Mesodermal cell (in vitro differentiated cells): ENCODE measurements around the gene AGTRAP.

Source experiments
- H3K27ac ChIP-seq: 2 replicates; pipeline ENCODE4 v1.7.0; 2013; ENCODE audit warnings: mild to moderate bottlenecking, low read depth, low read length, moderate library complexity; ENCODE audit not compliant: severe bottlenecking
- H3K36me3 ChIP-seq: 2 replicates; pipeline ENCODE4 v1.7.1; 2013; ENCODE audit warnings: mild to moderate bottlenecking, low read length, moderate library complexity; ENCODE audit not compliant: control insufficient read depth, insufficient read depth
- H3K4me1 ChIP-seq: one replicate; pipeline ENCODE4 v1.7.1; 2013; ENCODE audit warnings: mild to moderate bottlenecking, low read length; ENCODE audit not compliant: insufficient read depth, control insufficient read depth, poor library complexity, severe bottlenecking
- H3K4me3 ChIP-seq: 2 replicates; pipeline ENCODE4 v1.7.0; 2013; ENCODE audit warnings: low read length, control low read depth, mild to moderate bottlenecking; ENCODE audit not compliant: insufficient read depth, poor library complexity, severe bottlenecking; ENCODE audit errors: extremely low read depth
- H3K9me3 ChIP-seq: 2 replicates; pipeline ENCODE4 v1.7.1; 2013; ENCODE audit warnings: mild to moderate bottlenecking, low read length, moderate library complexity; ENCODE audit not compliant: control insufficient read depth
- WGBS, 2 experiments: methylation state at CpG; one replicate each; pipeline ENCODE4 v1.1.5; 2013; ENCODE audit warnings: missing lambda C conversion rate in 2 of 2; ENCODE audit not compliant: insufficient coverage in 2 of 2; 5-methylcytosine and 5-hydroxymethylcytosine counted together

The AGTRAP gene

DNA sequence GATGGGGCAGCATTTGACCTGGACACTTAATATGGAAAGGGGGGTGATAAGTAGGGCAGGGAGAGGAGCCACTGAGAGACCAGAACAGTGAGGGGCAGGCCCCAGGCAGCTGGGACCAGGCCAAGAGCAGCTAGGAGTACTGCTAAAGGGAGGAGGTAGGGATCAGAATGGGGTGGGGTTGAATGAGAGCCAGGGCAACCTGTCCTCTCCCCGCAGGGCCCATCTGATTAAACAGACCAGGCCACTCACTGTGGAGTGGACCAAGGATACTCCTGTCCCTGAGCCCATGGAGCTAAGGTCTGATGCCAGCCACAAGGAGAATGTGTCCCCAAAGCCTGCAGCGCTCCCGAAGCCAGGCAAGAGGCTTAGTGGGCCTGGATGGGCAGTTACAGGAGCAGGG lies 28.2 kb downstream of the AGTRAP start:
- Histone ChIP-seq H3K4me3 (no peak overlapping the region), H3K9me3 (no peaks in the 10 kb centered on the region), H3K36me3 (no peaks in the 10 kb centered on the region), H3K27ac (no peak overlapping the region), H3K4me1 (no peaks in the 10 kb centered on the region)
- WGBS, 2 experiments = 92 to 96% methylated on average over 3 of the region's 3 CpGs

DNA sequence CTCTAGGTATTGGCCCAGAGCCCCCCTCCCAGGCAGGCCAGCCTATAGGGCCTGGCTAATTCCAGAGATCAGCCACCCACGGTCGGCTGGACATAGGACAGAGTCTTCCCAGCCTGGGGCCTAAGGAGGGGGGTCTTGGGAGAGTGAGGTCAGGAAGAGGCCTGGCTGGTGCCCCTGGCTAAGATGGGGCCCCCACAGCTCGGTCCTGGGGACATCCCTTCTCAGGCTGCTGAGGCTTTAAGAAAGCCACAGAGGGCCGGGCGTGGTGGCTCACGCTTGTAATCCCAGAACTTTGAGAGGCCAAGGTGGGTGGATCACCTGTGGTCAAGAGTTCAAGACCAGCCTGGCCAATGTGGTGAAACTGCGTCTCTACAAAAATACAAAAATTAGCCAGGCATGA lies 28.6 kb downstream of the AGTRAP start:
- H3K9me3 ChIP-seq = no peaks in the 10 kb centered on the region
- no peak overlapping the region for H3K4me3 ChIP-seq
- 84 to 100% methylated on average over 5 to 7 of the region's 7 CpGs for WGBS, 2 experiments
- no peaks in the 10 kb centered on the region for H3K36me3 ChIP-seq
- no peaks in the 10 kb centered on the region for H3K4me1 ChIP-seq
- no peak overlapping the region for H3K27ac ChIP-seq

- H3K4me3 ChIP-seq = no peak overlapping the region
- H3K27ac ChIP-seq = no peak overlapping the region
- H3K4me1 ChIP-seq = no peaks in the 10 kb centered on the region
- no peaks in the 10 kb centered on the region for H3K36me3 ChIP-seq
- 87 to 90% methylated on average over 8 to 17 of the region's 19 CpGs for WGBS, 2 experiments
- no peaks in the 10 kb centered on the region for H3K9me3 ChIP-seq
These were observed 29.9 kb downstream of the AGTRAP start for GRCh38 chr1:11765661-11766428.

DNA sequence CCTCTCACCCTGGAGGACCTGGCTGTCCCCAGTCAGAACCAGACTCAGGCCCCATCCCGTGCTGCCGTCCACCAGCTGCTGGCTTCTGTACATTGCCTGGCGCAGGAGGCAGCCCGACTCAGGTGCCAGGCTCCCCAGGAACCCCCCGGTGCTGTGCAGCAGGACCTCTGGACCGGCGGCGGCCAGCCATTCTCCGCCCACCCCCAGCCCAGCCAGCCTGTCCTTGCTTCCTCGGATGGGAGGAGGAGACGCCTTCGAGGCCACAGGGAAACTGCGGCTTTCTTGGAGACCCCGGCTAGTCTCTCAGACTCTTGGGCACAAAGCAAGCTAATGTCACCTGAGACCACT lies 30.5 kb downstream of the AGTRAP start:
- no peaks in the 10 kb centered on the region for H3K9me3 ChIP-seq
- 85 to 89% methylated on average over 13 to 14 of the region's 14 CpGs for WGBS, 2 experiments
- no peaks in the 10 kb centered on the region for H3K36me3 ChIP-seq
- H3K27ac ChIP-seq = no peak overlapping the region
- no peak overlapping the region for H3K4me3 ChIP-seq
- no peaks in the 10 kb centered on the region for H3K4me1 ChIP-seq

- H3K36me3 ChIP-seq = no peaks in the 10 kb centered on the region
- H3K9me3 ChIP-seq = no peaks in the 10 kb centered on the region
- 76% methylated on average over 11 to 13 of the region's 16 CpGs for WGBS, 2 experiments
- H3K27ac ChIP-seq = no peak overlapping the region
- H3K4me3 ChIP-seq = no peak overlapping the region
- no peaks in the 10 kb centered on the region for H3K4me1 ChIP-seq
These were observed 32.2 kb downstream of the AGTRAP start for GRCh38 chr1:11767922-11768704.

GRCh38 chr1:11768821-11769220 lies 32.9 kb downstream of the AGTRAP start:
- Histone ChIP-seq H3K36me3 (no peaks in the 10 kb centered on the region), H3K27ac (no peak overlapping the region), H3K4me1 (no peaks in the 10 kb centered on the region), H3K4me3 (no peak overlapping the region), H3K9me3 (no peaks in the 10 kb centered on the region)
- WGBS, 2 experiments = 63 to 90% methylated on average over 2 of the region's 4 CpGs

GRCh38 chr1:11769274-11769673 lies 33.3 kb downstream of the AGTRAP start:
- Histone ChIP-seq H3K4me3 (no peak overlapping the region), H3K27ac (no peak overlapping the region)
- 81 to 94% methylated on average over 4 of the region's 4 CpGs for WGBS, 2 experiments

GRCh38 chr1:11770011-11770410 lies 34.1 kb downstream of the AGTRAP start:
- H3K9me3 ChIP-seq = no peaks in the 10 kb centered on the region
- no peaks in the 10 kb centered on the region for H3K36me3 ChIP-seq
- H3K27ac ChIP-seq = no peak overlapping the region
- H3K4me3 ChIP-seq = no peak overlapping the region
- no peaks in the 10 kb centered on the region for H3K4me1 ChIP-seq

More at GRCh38 chr1:11769274-11769673, 33.3 kb downstream of the AGTRAP start:
- Histone ChIP-seq H3K36me3 (no peaks in the 10 kb centered on the region), H3K4me1 (no peaks in the 10 kb centered on the region), H3K9me3 (no peaks in the 10 kb centered on the region)

- no peak overlapping the region for H3K4me3 ChIP-seq
- 81 to 84% methylated on average over 7 to 10 of the region's 11 CpGs for WGBS, 2 experiments
These were observed 35.6 kb downstream of the AGTRAP start for GRCh38 chr1:11771481-11772043.

GRCh38 chr1:11772458-11772857 lies 36.5 kb downstream of the AGTRAP start:
- WGBS, 2 experiments = 87 to 94% methylated on average over 3 to 4 of the region's 5 CpGs
- H3K36me3 ChIP-seq = no peaks in the 10 kb centered on the region
- H3K4me1 ChIP-seq = no peaks in the 10 kb centered on the region
- no peak overlapping the region for H3K4me3 ChIP-seq
- H3K27ac ChIP-seq = no peak overlapping the region
- no peaks in the 10 kb centered on the region for H3K9me3 ChIP-seq

More at GRCh38 chr1:11771481-11772043, 35.6 kb downstream of the AGTRAP start:
- no peaks in the 10 kb centered on the region for H3K9me3 ChIP-seq
- H3K36me3 ChIP-seq = no peaks in the 10 kb centered on the region
- no peaks in the 10 kb centered on the region for H3K4me1 ChIP-seq
- H3K27ac ChIP-seq = no peak overlapping the region

DNA sequence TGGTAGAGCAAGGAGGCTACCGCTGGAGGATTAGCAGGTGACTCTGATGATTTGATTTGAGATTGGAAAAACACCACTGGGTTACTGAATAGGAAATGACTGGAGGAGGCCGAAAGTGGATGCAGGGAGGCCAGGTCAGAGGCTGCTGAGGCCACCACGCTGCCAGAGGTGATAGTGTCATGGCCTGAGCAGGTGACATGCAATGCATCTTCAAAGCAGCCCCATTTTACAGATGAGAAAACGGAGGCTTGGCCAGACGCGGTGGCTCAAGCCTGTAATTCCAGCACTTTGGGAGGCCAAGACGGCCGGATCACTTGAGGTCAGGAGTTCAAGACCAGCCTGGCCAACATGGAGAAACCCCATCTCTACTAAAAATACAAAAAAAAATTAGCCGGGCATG lies 38.8 kb downstream of the AGTRAP start:
- no peak overlapping the region for H3K27ac ChIP-seq
- H3K36me3 ChIP-seq = no peaks in the 10 kb centered on the region
- no peak overlapping the region for H3K4me3 ChIP-seq
- WGBS, 2 experiments = 93% methylated on average over 6 to 7 of the region's 9 CpGs
- H3K4me1 ChIP-seq = no peaks in the 10 kb centered on the region
- H3K9me3 ChIP-seq = no peaks in the 10 kb centered on the region
